C4-2B (cell line): Measurements from ENCODE around the gene LRRC32.

ENCODE experiments used
- CTCF ChIP-seq: fragments of 450-650 bp; conservative IDR thresholded peaks from 2 replicates; pipeline ENCODE4 v1.5.1; 2017; ENCODE audit warnings: mild to moderate bottlenecking
- ZFX ChIP-seq: fragments of 450-650 bp; IDR thresholded peaks from 2 replicates; pipeline ENCODE4 v1.6.1; 2017

- TF ChIP-seq CTCF (no peak), ZFX (no peak)
Measured at GRCh38 chr11:76657187-76658170, 13.1 kb downstream of the LRRC32 start.
